Measurements from ENCODE around the gene PLA2G2D.

GRCh38 chr1:20095564-20096434 is 23.5 kb downstream of the PLA2G2D start:
- TF ChIP-seq CTCF (IDR thresholded peaks at IDR 0.05) (no peak), POLR2A (IDR thresholded peaks at IDR 0.05) (no peak)

All from body of pancreas (tissue), 4 donors.